Mucosa of descending colon (tissue), 3 donors: ENCODE measurements around the gene UNC79. TPM values are rescaled to one million over a fixed set of nuclear protein-coding genes. Genes with fewer than 3 reads are reported as not detected.

Experiments
- ATAC-seq: fragments of 200-7000 bp; cut with Tn5 transposase; one replicate; pipeline ENCODE4 v1.9.1; 2020; ENCODE audit warnings: mild to moderate bottlenecking, moderate library complexity
- DNase-seq, 3 donors: peaks; one replicate each; pipeline ENCODE4 v3.0.0-alpha.2; 2020
- H3K36me3 ChIP-seq: fragments of 200-600 bp; one replicate; pipeline ENCODE4 v1.8.0; 2021; ENCODE audit warnings: low read depth, mild to moderate bottlenecking
- H3K4me1 ChIP-seq: fragments of 200-600 bp; one replicate; pipeline ENCODE4 v1.8.0; 2021; ENCODE audit warnings: low read depth, mild to moderate bottlenecking
- H3K4me3 ChIP-seq: fragments of 200-600 bp; one replicate; pipeline ENCODE4 v1.8.0; 2021; ENCODE audit warnings: mild to moderate bottlenecking
- H3K9me3 ChIP-seq: fragments of 200-600 bp; one replicate; pipeline ENCODE4 v1.8.0; 2021; ENCODE audit warnings: mild to moderate bottlenecking
- intact Hi-C, 2 donors: fragments of 100-400 bp; cut with DNase I in 1 of 2; cut with micrococcal nuclease in 1 of 2; formaldehyde crosslinking; loops; one replicate each; pipeline versions ENCODE4 v1.11.0 to v1.11.1; 2022; cut with DNase I, micrococcal nuclease
- total RNA-seq, 3 donors: library from RNA; stranded (reverse); fragmentation: NEBNext Ultra II Directional in 2 of 3; extraction: Animal tissue kit (Norgen Biotek cat#: 25700) in 2 of 3; gene quantifications; one replicate each; pipeline versions ENCODE4 v1.2.1 to v1.2.4, GENCODE V29; 2021 to 2023
- TF ChIP-seq, protein P1 (sequence below): fragments of 200-600 bp; IDR thresholded peaks from one replicate; pipeline ENCODE4 v1.8.0; 2022; ENCODE audit warnings: antibody characterized with exemption, mild to moderate bottlenecking
- donor health status: DM: no; HTN: no; CAD: no; lungs with moderate emphysema.
- donor health status: DM: no; HTN: no; CAD: no.
- donor health status: DM: no; HTN: yes; CAD: no.

The UNC79 gene
- total RNA-seq, 3 donors from 2014 or later, result 0.09 to 0.89 (median 0.12) TPM

DNA sequence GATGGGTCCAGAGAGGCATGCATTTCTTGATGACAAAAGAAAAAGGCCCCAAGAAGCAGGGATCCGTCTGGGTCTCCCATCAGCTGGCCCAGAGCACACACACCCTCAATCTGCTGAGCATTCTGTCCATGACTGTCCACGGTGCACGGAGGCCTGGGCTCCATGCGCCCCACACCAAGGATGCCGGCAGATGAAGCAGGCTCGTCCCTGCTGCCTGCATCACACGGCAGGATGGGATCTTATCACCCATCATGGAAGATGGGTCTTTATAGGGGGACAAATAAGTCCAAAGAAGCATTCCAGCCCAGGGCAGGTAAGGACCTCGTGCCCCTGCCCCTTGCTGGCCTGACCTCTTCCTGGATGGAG, 297.9 kb downstream of the UNC79 start:
- DNase-seq (no peak), ATAC-seq (no peak)
- TF ChIP-seq, protein P1, sequence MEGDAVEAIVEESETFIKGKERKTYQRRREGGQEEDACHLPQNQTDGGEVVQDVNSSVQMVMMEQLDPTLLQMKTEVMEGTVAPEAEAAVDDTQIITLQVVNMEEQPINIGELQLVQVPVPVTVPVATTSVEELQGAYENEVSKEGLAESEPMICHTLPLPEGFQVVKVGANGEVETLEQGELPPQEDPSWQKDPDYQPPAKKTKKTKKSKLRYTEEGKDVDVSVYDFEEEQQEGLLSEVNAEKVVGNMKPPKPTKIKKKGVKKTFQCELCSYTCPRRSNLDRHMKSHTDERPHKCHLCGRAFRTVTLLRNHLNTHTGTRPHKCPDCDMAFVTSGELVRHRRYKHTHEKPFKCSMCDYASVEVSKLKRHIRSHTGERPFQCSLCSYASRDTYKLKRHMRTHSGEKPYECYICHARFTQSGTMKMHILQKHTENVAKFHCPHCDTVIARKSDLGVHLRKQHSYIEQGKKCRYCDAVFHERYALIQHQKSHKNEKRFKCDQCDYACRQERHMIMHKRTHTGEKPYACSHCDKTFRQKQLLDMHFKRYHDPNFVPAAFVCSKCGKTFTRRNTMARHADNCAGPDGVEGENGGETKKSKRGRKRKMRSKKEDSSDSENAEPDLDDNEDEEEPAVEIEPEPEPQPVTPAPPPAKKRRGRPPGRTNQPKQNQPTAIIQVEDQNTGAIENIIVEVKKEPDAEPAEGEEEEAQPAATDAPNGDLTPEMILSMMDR, result no peak
- H3K36me3 ChIP-seq, result no peaks in the 10 kb centered on the region
- no peaks in the 10 kb centered on the region for H3K4me1 ChIP-seq
- H3K4me3 ChIP-seq, result no peak overlapping the region
- no peaks in the 10 kb centered on the region for H3K9me3 ChIP-seq
- intact Hi-C loops, result no loop called here

DNA sequence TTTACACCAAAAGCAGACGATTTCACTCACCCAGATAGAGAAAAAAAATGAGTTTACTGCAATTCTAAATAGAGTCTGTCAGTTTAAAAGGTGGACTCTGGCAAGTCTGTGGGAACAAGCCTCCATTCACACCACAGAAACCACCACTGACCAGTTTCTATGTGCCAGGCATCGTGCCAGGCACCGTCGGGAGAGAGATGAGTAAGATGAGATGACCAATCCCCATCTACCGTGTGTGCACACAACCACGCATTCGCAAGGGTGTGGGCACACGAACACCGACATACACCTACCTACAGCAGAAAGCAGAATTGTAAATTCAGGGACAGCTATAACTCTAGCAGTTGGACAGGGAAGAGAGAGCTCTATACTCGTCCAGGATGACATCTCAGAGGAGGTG, 299.3 kb downstream of the UNC79 start:
- Histone ChIP-seq H3K4me3 (no peak overlapping the region), H3K36me3 (no peaks in the 10 kb centered on the region), H3K9me3 (no peaks in the 10 kb centered on the region), H3K4me1 (no peaks in the 10 kb centered on the region)
- TF ChIP-seq, protein P1, result no peak
- no peak for DNase-seq
- no peak for ATAC-seq
- intact Hi-C loops, result no loop called here

DNA sequence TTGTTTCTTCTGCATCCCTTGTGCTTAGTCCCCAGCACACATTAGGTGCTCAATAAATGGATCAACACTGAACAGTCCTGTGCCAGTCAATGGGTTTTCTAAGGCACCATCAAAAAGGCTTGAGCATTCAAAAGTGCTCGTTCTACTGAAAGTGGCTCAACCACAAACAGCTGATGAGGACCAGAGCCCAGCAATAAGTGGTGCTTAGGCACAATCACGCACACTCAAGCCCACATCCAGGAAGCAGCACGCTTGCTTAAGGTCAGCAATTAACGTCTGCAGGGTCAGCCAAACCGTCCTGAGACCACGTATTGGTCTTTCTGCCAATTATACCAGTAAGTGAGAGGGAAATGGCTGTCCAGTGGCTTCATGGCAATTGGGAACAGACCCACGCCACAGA, 301.0 kb downstream of the UNC79 start:
- ATAC-seq, result no peak
- Histone ChIP-seq H3K9me3 (no peaks in the 10 kb centered on the region), H3K4me1 (no peaks in the 10 kb centered on the region), H3K36me3 (no peaks in the 10 kb centered on the region), H3K4me3 (no peak overlapping the region)
- TF ChIP-seq, protein P1, result no peak
- intact Hi-C loops, result no loop called here
- no peak for DNase-seq

DNA sequence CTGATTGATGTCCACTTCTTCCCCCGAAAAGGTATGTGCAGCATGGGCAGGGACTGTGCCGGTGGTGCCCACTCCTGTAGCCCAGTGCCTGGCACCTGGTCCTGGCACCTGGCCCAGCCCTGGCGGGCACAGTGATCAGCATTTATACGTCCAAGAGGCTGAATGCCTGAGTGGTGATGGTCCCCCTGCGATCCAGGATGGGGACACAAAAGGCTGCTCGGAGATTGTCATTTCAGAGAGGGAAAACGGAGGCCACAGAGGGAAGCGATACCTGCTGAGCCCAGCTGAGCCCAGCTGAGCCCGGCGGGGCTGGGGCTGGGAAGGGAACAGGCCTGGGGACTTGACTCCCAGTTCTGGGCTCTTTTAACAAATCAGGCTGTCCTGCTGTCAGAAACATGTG, 301.8 kb downstream of the UNC79 start:
- ATAC-seq (no peak), DNase-seq (no peak)
- no peaks in the 10 kb centered on the region for H3K9me3 ChIP-seq
- no peaks in the 10 kb centered on the region for H3K4me1 ChIP-seq
- TF ChIP-seq, protein P1, result no peak
- H3K36me3 ChIP-seq, result no peaks in the 10 kb centered on the region
- no peak overlapping the region for H3K4me3 ChIP-seq
- intact Hi-C loops, result no loop called here

DNA sequence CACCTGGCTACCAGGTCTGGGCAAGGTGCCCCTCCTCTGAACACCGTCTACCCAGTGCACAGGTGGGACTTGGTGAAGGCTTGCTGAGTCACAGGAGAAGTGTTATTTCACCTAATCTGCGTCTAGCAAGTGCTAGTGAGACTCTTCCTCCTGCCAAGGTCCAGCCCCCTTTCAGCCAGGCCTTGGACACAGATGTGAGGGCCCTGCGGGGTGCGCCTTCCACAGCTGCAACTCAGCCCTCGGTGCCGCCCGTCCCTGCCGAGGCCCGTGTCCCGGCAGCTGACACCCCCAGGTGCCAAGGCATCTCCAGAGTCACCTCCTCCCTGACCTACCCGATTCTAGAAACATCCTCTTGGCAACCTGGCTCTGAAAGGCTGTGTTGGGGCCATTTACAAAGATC, 302.5 kb downstream of the UNC79 start:
- ATAC-seq (no peak), DNase-seq (no peak)
- no peaks in the 10 kb centered on the region for H3K36me3 ChIP-seq
- H3K9me3 ChIP-seq, result no peaks in the 10 kb centered on the region
- no peaks in the 10 kb centered on the region for H3K4me1 ChIP-seq
- intact Hi-C loops, result no loop called here
- TF ChIP-seq, protein P1, result no peak
- no peak overlapping the region for H3K4me3 ChIP-seq

DNA sequence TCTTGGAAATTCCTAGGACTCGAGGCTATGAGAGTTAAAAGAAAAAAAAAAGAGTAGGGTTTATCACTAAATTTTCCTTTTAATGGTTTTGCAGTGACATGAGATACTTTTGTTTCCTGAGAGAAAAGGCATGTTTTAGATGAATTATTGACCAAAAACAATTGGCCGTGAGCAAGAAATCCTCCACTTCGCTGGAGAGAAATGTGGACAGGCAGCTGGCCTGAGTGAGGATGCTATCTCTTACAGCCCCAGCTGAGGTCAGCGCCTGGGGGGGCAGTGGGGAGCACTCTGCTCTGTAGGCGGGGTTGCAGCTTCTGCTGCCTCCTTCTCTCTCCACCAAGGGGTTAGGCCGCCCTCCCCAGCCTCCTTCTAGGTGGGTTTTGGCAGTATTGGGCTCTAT, 302.9 kb downstream of the UNC79 start:
- TF ChIP-seq, protein P1, result no peak

More for the DNA sequence above, 302.9 kb downstream of the UNC79 start:
- intact Hi-C loops, result no loop called here
- Histone ChIP-seq H3K4me1 (no peaks in the 10 kb centered on the region), H3K4me3 (no peak overlapping the region), H3K9me3 (no peaks in the 10 kb centered on the region), H3K36me3 (no peaks in the 10 kb centered on the region)
- ATAC-seq (no peak), DNase-seq (no peak)
